WTC11 (cell line): ENCODE measurements around the gene RBM20. TPM values are rescaled to one million over a fixed set of nuclear protein-coding genes. Genes with fewer than 3 reads are reported as not detected.
A peak's percentile ranks its signal among the peaks of the same experiment; 100 is the strongest.

ENCODE experiments used
- ATAC-seq: fragments of 200-7000 bp; cut with Tn5 transposase; 2 replicates; pipeline ENCODE4 v1.10.0; 2021; ENCODE audit warnings: mild to moderate bottlenecking, moderate library complexity
- CTCF ChIA-PET: fragments of 300-600 bp; sonication (Branson Sonifier 250); formaldehyde crosslinking; loops from one replicate; lab custom pipeline; 2021; ENCODE audit warnings: antibody characterized with exemption; lab: Charles Lee
- POLR2A ChIA-PET: fragments of 350-600 bp; sonication (Branson Sonifier 250); formaldehyde crosslinking; loops from one replicate; lab custom pipeline; 2021; ENCODE audit warnings: antibody characterized with exemption; lab: Charles Lee
- DNase-seq: peaks from one replicate; pipeline ENCODE4 v3.0.0; 2021; ENCODE audit warnings: low spot score
- H3K27ac Mint-ChIP-seq: 2 replicates; pipeline ENCODE4 v1.8.0; 2021; ENCODE audit warnings: mixed read lengths
- H3K27me3 Mint-ChIP-seq: 2 replicates; pipeline ENCODE4 v1.8.0; 2021; ENCODE audit warnings: low read depth, mild to moderate bottlenecking, moderate library complexity, mixed read lengths
- H3K36me3 Mint-ChIP-seq: 2 replicates; pipeline ENCODE4 v1.8.0; 2021; ENCODE audit warnings: mixed read lengths
- H3K4me1 Mint-ChIP-seq: 2 replicates; pipeline ENCODE4 v1.8.0; 2022; ENCODE audit warnings: mixed read lengths
- H3K4me3 Mint-ChIP-seq: 2 replicates; pipeline ENCODE4 v1.8.0; 2021; ENCODE audit warnings: mild to moderate bottlenecking, moderate library complexity, mixed read lengths
- H3K9me3 Mint-ChIP-seq: 2 replicates; pipeline ENCODE4 v1.8.0; 2021; ENCODE audit warnings: mixed read lengths
- CREB1 ChIP-seq: sonication (generic); formaldehyde crosslinking; IDR thresholded peaks from 2 replicates; pipeline ENCODE4 v1.8.0; 2023; ENCODE audit warnings: mild to moderate bottlenecking, missing genetic modification reagents
- CREM ChIP-seq: sonication (generic); formaldehyde crosslinking; IDR thresholded peaks from 2 replicates; pipeline ENCODE4 v1.8.1; 2022; ENCODE audit warnings: mild to moderate bottlenecking, missing genetic modification reagents, moderate library complexity
- CTCF ChIP-seq: fragments of 200-600 bp; IDR thresholded peaks from 2 replicates; pipeline ENCODE4 v1.8.0; 2022; ENCODE audit warnings: antibody characterized with exemption
- EMX1 ChIP-seq: fragments of 250-450 bp; sonication (Bioruptor Pico); IDR thresholded peaks from 2 replicates; pipeline ENCODE4 v1.8.0; 2021; ENCODE audit warnings: mild to moderate bottlenecking
- GABPB1 ChIP-seq: sonication (generic); formaldehyde crosslinking; IDR thresholded peaks from 2 replicates; pipeline ENCODE4 v1.8.1; 2023; ENCODE audit warnings: mild to moderate bottlenecking, missing genetic modification reagents
- HMGXB4 ChIP-seq: sonication (generic); formaldehyde crosslinking; IDR thresholded peaks from 2 replicates; pipeline ENCODE4 v1.8.1; 2023; ENCODE audit warnings: mild to moderate bottlenecking, moderate library complexity, missing genetic modification reagents
- JAZF1 ChIP-seq: fragments of 250-450 bp; sonication (Bioruptor Pico); IDR thresholded peaks from 2 replicates; pipeline ENCODE4 v1.9.0; 2021; ENCODE audit warnings: moderate library complexity, mild to moderate bottlenecking, inconsistent platforms
- TEAD4 ChIP-seq: sonication (generic); formaldehyde crosslinking; IDR thresholded peaks from 2 replicates; pipeline ENCODE4 v1.8.0; 2022; ENCODE audit warnings: mild to moderate bottlenecking, missing genetic modification reagents
- ZNF232 ChIP-seq: sonication (generic); formaldehyde crosslinking; IDR thresholded peaks from 2 replicates; pipeline ENCODE4 v1.8.0; 2022; ENCODE audit warnings: mild to moderate bottlenecking, missing genetic modification reagents
- total RNA-seq: library from RNA; stranded (reverse); gene quantifications from 3 replicates; pipeline ENCODE4 v1.2.3, GENCODE V29; 2021
- TF ChIP-seq, protein P1 (sequence below): sonication (generic); formaldehyde crosslinking; IDR thresholded peaks from 2 replicates; pipeline ENCODE4 v1.8.1; 2022; ENCODE audit warnings: mild to moderate bottlenecking, moderate library complexity, missing genetic modification reagents
- TF ChIP-seq, protein P2 (sequence below): sonication (generic); formaldehyde crosslinking; IDR thresholded peaks from 2 replicates; pipeline ENCODE4 v1.8.0; 2022; ENCODE audit warnings: mild to moderate bottlenecking, missing genetic modification reagents
- TF ChIP-seq, protein P3 (sequence below): sonication (generic); formaldehyde crosslinking; IDR thresholded peaks from 2 replicates; pipeline ENCODE4 v1.8.0; 2023; ENCODE audit warnings: missing genetic modification reagents
- TF ChIP-seq, protein P4 (sequence below): fragments of 250-450 bp; sonication (Bioruptor Pico); conservative IDR thresholded peaks from 2 replicates; pipeline ENCODE4 v1.9.0; 2021; ENCODE audit warnings: mild to moderate bottlenecking
- TF ChIP-seq, protein P5 (sequence below): sonication (generic); formaldehyde crosslinking; IDR thresholded peaks from 2 replicates; pipeline ENCODE4 v1.8.0; 2022; ENCODE audit warnings: missing genetic modification reagents

RBM20 gene
- total RNA-seq, 1 experiment from 2014 or later = 0.52 TPM

DNA sequence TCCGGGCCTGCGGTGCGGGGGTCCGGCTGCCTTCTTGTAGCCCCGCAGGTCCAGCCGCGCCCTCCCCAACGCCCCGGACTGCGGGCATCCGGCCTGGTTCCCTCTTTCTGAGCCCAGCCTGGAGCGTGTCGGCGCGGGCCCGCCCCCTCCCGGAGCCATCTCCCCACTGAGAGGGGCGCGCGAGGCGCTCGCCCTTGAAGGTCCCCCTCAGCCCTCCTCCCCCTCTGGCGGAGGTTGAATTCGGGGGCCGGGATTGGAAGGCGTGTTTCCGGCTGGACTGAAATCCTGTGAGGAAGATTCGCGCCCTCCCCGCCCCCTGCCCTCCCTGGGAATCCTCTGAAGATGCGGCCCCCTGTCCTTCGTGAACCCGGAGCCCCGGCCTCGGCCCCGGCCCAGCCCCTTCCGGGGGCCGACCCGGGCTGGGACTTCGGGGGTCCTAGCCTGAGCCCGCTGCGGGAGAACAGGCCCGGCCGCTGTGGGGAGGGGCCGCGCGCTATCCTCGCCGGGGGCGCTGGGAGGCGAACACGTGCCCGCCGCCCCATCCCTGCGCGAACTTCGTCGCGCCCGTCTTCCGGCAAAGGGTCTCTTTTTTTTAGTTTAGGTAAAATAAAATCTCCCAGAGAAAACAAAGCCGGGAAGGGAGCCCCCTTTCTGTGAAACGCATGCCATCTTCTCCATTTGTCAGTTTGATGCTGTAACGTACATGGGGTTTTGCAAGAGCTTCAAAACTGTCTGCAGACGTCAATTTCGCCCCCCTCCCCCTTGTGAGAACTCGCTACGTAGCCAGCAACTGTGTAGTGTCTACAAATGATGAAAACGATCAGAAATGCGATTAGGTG, 228.2 kb downstream of the RBM20 start (continued):
- TF ChIP-seq, protein P1, sequence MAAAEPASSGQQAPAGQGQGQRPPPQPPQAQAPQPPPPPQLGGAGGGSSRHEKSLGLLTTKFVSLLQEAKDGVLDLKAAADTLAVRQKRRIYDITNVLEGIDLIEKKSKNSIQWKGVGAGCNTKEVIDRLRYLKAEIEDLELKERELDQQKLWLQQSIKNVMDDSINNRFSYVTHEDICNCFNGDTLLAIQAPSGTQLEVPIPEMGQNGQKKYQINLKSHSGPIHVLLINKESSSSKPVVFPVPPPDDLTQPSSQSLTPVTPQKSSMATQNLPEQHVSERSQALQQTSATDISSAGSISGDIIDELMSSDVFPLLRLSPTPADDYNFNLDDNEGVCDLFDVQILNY (CRISPR knock-in tag) = peak; percentile 39; the same call in 1 of the 2 replicates
- TF ChIP-seq TEAD4 (CRISPR knock-in tag) = no peak
- TF ChIP-seq, protein P2, sequence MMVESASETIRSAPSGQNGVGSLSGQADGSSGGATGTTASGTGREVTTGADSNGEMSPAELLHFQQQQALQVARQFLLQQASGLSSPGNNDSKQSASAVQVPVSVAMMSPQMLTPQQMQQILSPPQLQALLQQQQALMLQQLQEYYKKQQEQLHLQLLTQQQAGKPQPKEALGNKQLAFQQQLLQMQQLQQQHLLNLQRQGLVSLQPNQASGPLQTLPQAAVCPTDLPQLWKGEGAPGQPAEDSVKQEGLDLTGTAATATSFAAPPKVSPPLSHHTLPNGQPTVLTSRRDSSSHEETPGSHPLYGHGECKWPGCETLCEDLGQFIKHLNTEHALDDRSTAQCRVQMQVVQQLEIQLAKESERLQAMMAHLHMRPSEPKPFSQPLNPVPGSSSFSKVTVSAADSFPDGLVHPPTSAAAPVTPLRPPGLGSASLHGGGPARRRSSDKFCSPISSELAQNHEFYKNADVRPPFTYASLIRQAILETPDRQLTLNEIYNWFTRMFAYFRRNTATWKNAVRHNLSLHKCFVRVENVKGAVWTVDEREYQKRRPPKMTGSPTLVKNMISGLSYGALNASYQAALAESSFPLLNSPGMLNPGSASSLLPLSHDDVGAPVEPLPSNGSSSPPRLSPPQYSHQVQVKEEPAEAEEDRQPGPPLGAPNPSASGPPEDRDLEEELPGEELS (CRISPR knock-in tag) = peak; percentile 58; the same call in 1 of the 2 replicates
- TF ChIP-seq, protein P3, sequence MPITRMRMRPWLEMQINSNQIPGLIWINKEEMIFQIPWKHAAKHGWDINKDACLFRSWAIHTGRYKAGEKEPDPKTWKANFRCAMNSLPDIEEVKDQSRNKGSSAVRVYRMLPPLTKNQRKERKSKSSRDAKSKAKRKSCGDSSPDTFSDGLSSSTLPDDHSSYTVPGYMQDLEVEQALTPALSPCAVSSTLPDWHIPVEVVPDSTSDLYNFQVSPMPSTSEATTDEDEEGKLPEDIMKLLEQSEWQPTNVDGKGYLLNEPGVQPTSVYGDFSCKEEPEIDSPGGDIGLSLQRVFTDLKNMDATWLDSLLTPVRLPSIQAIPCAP (CRISPR knock-in tag) = no peak
- 0 out of 2 replicates have a peak, but pooled peaks have one; percentile 60 for TF ChIP-seq ZNF232
- TF ChIP-seq HMGXB4 (CRISPR knock-in tag) = peak; percentile 46; the same call in 1 of the 2 replicates
- no peak for TF ChIP-seq EMX1
- TF ChIP-seq CREM (CRISPR knock-in tag) = 0 out of 2 replicates have a peak, but pooled peaks have one; percentile 53
- TF ChIP-seq, all 79 proteins: peak for 13

DNA sequence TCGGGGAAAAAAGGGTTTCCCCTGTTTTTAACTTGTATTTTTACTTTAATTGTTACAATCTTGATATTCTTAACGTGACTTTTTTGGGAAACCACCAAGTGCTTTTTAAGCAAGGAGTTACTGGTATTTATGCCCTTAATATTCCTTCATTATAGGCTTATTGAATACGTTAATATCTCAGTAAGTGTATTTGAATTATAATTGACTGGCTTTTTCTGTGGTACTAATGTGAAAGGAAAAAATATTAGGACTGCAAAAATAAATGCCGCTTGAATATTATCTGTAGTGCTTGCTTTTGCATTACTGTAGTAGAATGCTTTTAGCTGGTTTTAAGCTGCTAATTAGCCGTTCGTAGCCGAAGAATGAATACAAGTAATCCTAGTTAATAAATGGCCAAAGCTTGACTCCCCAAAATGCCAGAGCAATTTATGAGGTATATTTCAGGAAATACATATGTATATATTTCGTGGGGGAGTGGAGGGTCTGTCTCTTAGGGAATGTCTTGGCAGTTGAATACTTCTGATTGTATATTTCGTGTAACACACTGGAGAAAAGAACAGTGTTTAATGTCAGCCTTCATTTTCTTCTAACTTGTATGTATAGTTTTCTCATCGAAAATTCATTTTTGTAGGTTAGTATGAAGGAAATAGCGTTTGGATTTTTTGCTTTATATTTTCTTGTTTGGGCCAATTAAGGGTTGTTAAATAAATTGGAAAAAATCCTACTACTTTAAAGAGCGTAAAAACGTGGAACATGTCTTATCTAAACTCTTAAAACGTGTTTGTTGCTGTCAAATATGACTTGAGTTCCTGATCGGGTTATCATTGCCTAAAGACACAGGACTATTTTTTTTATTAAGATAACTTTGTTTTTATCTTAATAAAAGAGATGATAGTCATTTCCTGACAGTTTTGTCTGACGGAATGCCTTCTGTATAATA, 229.1 kb downstream of the RBM20 start:
- Mint-ChIP-seq H3K36me3 (no peaks in the 10 kb centered on the region), H3K4me1 (peaks cover 23% of the 10 kb centered on the region), H3K27ac (peak overlapping the region; percentile 94), H3K9me3 (no peaks in the 10 kb centered on the region), H3K27me3 (no peaks in the 10 kb centered on the region), H3K4me3 (peak overlapping the region; percentile 82)
- ATAC-seq (no peak), DNase-seq (no peak)
- ChIA-PET POLR2A (interaction anchor here (1.7 kb wide), 1 partner anchor 46 kb away, joined by 10 read pairs; the partner anchor contains the start of genes BBIP1 and SHOC2), CTCF (interaction anchor here (0.5 to 1.4 kb wide), 4 partner anchors 21 to 1426 kb away, joined by 3 to 4 read pairs (median 4); partner anchors contain the start of genes BBIP1 and SHOC2)
- 0 out of 2 replicates have a peak, but pooled peaks have one; percentile 0 for TF ChIP-seq GABPB1
- TF ChIP-seq, protein P4, sequence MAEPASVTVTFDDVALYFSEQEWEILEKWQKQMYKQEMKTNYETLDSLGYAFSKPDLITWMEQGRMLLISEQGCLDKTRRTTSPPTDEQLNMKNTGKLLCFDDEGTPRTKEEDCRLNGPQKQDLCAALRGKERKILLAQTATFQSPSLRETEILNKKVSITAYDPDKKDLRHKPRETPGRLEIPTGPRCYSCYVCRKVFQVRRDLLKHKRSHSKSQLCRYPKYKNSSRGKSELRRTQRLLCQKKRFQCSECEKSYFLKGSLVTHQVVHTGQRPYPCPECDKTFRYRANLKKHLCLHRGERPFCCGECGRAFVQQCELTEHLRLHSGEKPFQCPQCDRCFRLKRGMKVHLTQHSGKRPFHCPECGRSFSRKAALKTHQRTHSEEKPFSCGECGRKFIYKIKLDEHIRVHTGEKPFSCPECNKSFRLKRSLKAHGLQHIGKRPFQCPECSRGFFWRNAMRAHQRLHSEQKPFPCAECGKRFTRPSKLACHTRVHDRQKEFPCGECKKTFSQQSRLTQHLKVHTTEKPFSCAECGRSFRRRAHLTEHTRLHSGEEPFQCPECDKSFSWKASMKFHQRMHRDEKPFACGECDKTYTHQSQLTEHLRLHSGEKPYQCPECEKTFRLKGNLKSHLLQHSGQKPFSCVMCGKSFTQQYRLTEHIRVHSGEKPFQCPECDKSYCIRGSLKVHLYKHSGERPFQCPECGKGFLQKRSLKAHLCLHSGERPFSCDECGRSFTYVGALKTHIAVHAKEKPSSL (CRISPR knock-in tag) = no peak

DNA sequence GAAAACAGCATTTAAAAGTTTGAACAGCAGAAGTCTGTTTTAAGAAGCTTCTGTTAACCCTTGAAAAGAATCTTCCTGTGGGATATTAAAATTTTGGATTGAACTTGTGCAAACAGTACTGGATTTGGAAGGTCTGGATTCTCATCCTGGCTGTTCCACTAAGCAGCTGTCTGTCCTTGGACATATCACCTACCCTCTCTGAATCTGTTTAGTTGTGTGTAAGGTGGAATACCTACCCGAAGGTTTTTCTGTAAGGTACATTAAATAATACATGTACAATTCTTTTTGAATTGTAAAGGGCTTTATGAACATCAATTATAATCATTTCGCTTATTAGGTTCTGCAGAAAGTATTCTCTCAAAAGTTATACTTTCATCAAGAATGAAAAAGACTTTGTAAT, 229.8 kb downstream of the RBM20 start:
- ChIA-PET POLR2A (interaction anchor here (1.7 kb wide), 1 partner anchor 45 kb away, joined by 10 read pairs; the partner anchor contains the start of genes BBIP1 and SHOC2), CTCF (no interaction called here)
- peak overlapping the region; percentile 46 for H3K4me3 Mint-ChIP-seq
- no peaks in the 10 kb centered on the region for H3K9me3 Mint-ChIP-seq
- no peaks in the 10 kb centered on the region for H3K36me3 Mint-ChIP-seq
- H3K27ac Mint-ChIP-seq = no peak overlapping the region
- no peaks in the 10 kb centered on the region for H3K27me3 Mint-ChIP-seq
- peaks cover 23% of the 10 kb centered on the region for H3K4me1 Mint-ChIP-seq
- DNase-seq (no peak), ATAC-seq (no peak)
- TF ChIP-seq, protein P1 (CRISPR knock-in tag) = no peak
- TF ChIP-seq CTCF = no peak
- TF ChIP-seq, protein P5, sequence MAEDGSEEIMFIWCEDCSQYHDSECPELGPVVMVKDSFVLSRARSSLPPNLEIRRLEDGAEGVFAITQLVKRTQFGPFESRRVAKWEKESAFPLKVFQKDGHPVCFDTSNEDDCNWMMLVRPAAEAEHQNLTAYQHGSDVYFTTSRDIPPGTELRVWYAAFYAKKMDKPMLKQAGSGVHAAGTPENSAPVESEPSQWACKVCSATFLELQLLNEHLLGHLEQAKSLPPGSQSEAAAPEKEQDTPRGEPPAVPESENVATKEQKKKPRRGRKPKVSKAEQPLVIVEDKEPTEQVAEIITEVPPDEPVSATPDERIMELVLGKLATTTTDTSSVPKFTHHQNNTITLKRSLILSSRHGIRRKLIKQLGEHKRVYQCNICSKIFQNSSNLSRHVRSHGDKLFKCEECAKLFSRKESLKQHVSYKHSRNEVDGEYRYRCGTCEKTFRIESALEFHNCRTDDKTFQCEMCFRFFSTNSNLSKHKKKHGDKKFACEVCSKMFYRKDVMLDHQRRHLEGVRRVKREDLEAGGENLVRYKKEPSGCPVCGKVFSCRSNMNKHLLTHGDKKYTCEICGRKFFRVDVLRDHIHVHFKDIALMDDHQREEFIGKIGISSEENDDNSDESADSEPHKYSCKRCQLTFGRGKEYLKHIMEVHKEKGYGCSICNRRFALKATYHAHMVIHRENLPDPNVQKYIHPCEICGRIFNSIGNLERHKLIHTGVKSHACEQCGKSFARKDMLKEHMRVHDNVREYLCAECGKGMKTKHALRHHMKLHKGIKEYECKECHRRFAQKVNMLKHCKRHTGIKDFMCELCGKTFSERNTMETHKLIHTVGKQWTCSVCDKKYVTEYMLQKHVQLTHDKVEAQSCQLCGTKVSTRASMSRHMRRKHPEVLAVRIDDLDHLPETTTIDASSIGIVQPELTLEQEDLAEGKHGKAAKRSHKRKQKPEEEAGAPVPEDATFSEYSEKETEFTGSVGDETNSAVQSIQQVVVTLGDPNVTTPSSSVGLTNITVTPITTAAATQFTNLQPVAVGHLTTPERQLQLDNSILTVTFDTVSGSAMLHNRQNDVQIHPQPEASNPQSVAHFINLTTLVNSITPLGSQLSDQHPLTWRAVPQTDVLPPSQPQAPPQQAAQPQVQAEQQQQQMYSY (CRISPR knock-in tag) = no peak
- TF ChIP-seq JAZF1 (CRISPR knock-in tag) = no peak
- no peak for TF ChIP-seq CREB1 (CRISPR knock-in tag)
